Skeletal muscle satellite cell (primary cell): ENCODE data around the gene SNRPD3.
"Not testable (repeated sequence)": the region's sequence is repeated elsewhere in the genome, so short reads cannot be mapped to it uniquely, and the experiment has no call there.

ENCODE experiments used
- H3K27me3 ChIP-seq: 2 replicates; pipeline ENCODE4 v1.7.0; 2013; ENCODE audit warnings: low read length; ENCODE audit not compliant: control insufficient read depth, insufficient read depth
- H3K36me3 ChIP-seq: 2 replicates; pipeline ENCODE4 v1.7.0; 2013; ENCODE audit warnings: mild to moderate bottlenecking, control low read depth, low read length; ENCODE audit not compliant: insufficient read depth
- H3K4me1 ChIP-seq: 2 replicates; pipeline ENCODE4 v1.7.0; 2013; ENCODE audit warnings: low read length; ENCODE audit not compliant: control insufficient read depth, insufficient read depth
- H3K4me2 ChIP-seq: 2 replicates; pipeline ENCODE4 v1.7.0; 2013; ENCODE audit warnings: mild to moderate bottlenecking, low read length
- H3K4me3 ChIP-seq: 2 replicates; pipeline ENCODE4 v1.7.0; 2013; ENCODE audit warnings: low read length
- H3K9ac ChIP-seq: 2 replicates; pipeline ENCODE4 v1.7.0; 2013; ENCODE audit warnings: mild to moderate bottlenecking, low read depth, low read length, moderate library complexity
- H3K9me3 ChIP-seq: replicated peaks from 2 replicates; pipeline ENCODE4 v1.7.0; 2013; ENCODE audit warnings: mild to moderate bottlenecking, control low read depth, low read length

The SNRPD3 gene

DNA sequence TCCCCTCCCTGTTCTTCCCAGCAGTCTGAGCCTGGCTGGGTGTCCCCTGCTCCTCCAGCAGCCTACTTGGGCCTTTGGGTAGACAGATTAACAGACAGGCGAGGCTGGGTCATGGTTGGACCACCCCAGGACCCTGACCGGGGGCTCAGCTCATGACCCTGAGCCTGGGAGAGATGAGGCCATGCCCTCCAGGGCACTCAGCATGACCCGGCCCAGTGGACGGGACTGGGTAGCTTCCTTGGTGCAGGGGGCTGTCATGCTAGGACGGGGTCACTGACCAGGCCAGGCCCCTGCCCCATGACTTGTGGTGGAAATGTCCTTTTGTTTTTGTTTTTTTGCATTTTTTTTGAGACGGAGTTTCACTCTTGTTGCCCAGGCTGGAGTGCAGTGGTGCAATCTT lies 52.5 kb downstream of the SNRPD3 start:
- not testable (repeated sequence) for H3K4me3 ChIP-seq, H3K4me2 ChIP-seq

DNA sequence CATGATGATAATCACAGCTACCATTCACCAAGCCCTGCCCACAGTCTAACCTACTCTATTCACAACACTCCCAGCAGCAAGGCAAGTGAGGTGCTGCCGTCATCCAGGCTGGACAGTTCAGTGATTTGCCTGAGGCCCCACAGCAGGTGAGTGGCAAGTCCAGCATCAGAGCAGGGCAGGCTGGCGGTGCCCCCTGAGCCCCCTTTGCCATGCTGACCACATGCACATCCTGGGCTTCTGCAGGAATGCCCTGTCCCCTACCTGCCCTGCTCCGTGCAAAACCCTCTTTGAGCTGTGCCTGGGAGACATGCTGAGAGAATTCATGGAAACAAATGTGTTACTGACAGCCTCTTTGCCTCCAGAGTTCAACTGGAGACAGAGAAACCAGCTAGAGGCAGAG lies 54.1 kb downstream of the SNRPD3 start:
- H3K4me3 ChIP-seq, H3K36me3 ChIP-seq, H3K9ac ChIP-seq, H3K27me3 ChIP-seq, H3K9me3 ChIP-seq, H3K4me2 ChIP-seq, H3K4me1 ChIP-seq: not testable (repeated sequence)

More for the DNA sequence above, 52.5 kb downstream of the SNRPD3 start:
- H3K9me3 ChIP-seq, H3K9ac ChIP-seq, H3K36me3 ChIP-seq, H3K27me3 ChIP-seq, H3K4me1 ChIP-seq: not testable (repeated sequence)

- not testable (repeated sequence) for H3K9ac ChIP-seq, H3K9me3 ChIP-seq, H3K36me3 ChIP-seq, H3K4me3 ChIP-seq, H3K27me3 ChIP-seq, H3K4me1 ChIP-seq, H3K4me2 ChIP-seq
These were observed 59.0 kb downstream of the SNRPD3 start for GRCh38 chr22:24614794-24615193.

- H3K4me3 ChIP-seq, H3K4me2 ChIP-seq, H3K9me3 ChIP-seq: not testable (repeated sequence)
These were observed 65.4 kb downstream of the SNRPD3 start for GRCh38 chr22:24621244-24621643.

GRCh38 chr22:24622596-24622995 lies 66.8 kb downstream of the SNRPD3 start:
- H3K9ac ChIP-seq, H3K4me1 ChIP-seq, H3K9me3 ChIP-seq, H3K27me3 ChIP-seq, H3K4me2 ChIP-seq, H3K4me3 ChIP-seq, H3K36me3 ChIP-seq: not testable (repeated sequence)

More at GRCh38 chr22:24621244-24621643, 65.4 kb downstream of the SNRPD3 start:
- H3K27me3 ChIP-seq, H3K9ac ChIP-seq, H3K36me3 ChIP-seq, H3K4me1 ChIP-seq: not testable (repeated sequence)
